ENCODE data around the gene CWC27. TPM values are rescaled to one million over a fixed set of nuclear protein-coding genes. Genes with fewer than 3 reads are reported as not detected.

The CWC27 gene
- total RNA-seq, 1 experiment from 2014 or later: 42.7 TPM

GRCh38 chr5:64768358-64769312 lies at the start of gene CWC27, which contains the start of gene SREK1IP1 (continued):
- no peak for TF ChIP-seq ZNF532 (CRISPR knock-in tag; IDR thresholded peaks at IDR 0.05; ENCODE audit: borderline replicate concordance)
- 0 out of 2 replicates have a peak, but pooled peaks have one; percentile 51 for TF ChIP-seq KAT7 (CRISPR knock-in tag; IDR thresholded peaks at IDR 0.05; ENCODE audit: borderline replicate concordance)
- TF ChIP-seq, protein P1, sequence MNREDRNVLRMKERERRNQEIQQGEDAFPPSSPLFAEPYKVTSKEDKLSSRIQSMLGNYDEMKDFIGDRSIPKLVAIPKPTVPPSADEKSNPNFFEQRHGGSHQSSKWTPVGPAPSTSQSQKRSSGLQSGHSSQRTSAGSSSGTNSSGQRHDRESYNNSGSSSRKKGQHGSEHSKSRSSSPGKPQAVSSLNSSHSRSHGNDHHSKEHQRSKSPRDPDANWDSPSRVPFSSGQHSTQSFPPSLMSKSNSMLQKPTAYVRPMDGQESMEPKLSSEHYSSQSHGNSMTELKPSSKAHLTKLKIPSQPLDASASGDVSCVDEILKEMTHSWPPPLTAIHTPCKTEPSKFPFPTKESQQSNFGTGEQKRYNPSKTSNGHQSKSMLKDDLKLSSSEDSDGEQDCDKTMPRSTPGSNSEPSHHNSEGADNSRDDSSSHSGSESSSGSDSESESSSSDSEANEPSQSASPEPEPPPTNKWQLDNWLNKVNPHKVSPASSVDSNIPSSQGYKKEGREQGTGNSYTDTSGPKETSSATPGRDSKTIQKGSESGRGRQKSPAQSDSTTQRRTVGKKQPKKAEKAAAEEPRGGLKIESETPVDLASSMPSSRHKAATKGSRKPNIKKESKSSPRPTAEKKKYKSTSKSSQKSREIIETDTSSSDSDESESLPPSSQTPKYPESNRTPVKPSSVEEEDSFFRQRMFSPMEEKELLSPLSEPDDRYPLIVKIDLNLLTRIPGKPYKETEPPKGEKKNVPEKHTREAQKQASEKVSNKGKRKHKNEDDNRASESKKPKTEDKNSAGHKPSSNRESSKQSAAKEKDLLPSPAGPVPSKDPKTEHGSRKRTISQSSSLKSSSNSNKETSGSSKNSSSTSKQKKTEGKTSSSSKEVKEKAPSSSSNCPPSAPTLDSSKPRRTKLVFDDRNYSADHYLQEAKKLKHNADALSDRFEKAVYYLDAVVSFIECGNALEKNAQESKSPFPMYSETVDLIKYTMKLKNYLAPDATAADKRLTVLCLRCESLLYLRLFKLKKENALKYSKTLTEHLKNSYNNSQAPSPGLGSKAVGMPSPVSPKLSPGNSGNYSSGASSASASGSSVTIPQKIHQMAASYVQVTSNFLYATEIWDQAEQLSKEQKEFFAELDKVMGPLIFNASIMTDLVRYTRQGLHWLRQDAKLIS (CRISPR knock-in tag; IDR thresholded peaks at IDR 0.05; ENCODE audit: borderline replicate concordance): no peak
- no peak for TF ChIP-seq CTCF (IDR thresholded peaks at IDR 0.05)
- peak; percentile 83 for TF ChIP-seq ETV6 (CRISPR knock-in tag; IDR thresholded peaks at IDR 0.05)
- no peak for TF ChIP-seq ZNF425 (CRISPR knock-in tag; conservative IDR thresholded peaks at IDR 0.05)
- TF ChIP-seq E2F5 (CRISPR knock-in tag; IDR thresholded peaks at IDR 0.05): peak; percentile 63; the same call in 1 of the 2 replicates
- TF ChIP-seq FOXP4 (CRISPR knock-in tag; IDR thresholded peaks at IDR 0.05): peak; percentile 48; the same call in 1 of the 2 replicates
- TF ChIP-seq, protein P2, sequence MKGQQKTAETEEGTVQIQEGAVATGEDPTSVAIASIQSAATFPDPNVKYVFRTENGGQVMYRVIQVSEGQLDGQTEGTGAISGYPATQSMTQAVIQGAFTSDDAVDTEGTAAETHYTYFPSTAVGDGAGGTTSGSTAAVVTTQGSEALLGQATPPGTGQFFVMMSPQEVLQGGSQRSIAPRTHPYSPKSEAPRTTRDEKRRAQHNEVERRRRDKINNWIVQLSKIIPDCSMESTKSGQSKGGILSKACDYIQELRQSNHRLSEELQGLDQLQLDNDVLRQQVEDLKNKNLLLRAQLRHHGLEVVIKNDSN (CRISPR knock-in tag; IDR thresholded peaks at IDR 0.05): 0 out of 2 replicates have a peak, but pooled peaks have one; percentile 13
- TF ChIP-seq NR2C2 (CRISPR knock-in tag; IDR thresholded peaks at IDR 0.05): no peak
- TF ChIP-seq, protein P3, sequence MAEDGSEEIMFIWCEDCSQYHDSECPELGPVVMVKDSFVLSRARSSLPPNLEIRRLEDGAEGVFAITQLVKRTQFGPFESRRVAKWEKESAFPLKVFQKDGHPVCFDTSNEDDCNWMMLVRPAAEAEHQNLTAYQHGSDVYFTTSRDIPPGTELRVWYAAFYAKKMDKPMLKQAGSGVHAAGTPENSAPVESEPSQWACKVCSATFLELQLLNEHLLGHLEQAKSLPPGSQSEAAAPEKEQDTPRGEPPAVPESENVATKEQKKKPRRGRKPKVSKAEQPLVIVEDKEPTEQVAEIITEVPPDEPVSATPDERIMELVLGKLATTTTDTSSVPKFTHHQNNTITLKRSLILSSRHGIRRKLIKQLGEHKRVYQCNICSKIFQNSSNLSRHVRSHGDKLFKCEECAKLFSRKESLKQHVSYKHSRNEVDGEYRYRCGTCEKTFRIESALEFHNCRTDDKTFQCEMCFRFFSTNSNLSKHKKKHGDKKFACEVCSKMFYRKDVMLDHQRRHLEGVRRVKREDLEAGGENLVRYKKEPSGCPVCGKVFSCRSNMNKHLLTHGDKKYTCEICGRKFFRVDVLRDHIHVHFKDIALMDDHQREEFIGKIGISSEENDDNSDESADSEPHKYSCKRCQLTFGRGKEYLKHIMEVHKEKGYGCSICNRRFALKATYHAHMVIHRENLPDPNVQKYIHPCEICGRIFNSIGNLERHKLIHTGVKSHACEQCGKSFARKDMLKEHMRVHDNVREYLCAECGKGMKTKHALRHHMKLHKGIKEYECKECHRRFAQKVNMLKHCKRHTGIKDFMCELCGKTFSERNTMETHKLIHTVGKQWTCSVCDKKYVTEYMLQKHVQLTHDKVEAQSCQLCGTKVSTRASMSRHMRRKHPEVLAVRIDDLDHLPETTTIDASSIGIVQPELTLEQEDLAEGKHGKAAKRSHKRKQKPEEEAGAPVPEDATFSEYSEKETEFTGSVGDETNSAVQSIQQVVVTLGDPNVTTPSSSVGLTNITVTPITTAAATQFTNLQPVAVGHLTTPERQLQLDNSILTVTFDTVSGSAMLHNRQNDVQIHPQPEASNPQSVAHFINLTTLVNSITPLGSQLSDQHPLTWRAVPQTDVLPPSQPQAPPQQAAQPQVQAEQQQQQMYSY (CRISPR knock-in tag; IDR thresholded peaks at IDR 0.05): no peak
- TF ChIP-seq ESRRA (CRISPR knock-in tag; IDR thresholded peaks at IDR 0.05; ENCODE audit: borderline replicate concordance): 0 out of 2 replicates have a peak, but pooled peaks have one; percentile 35
- TF ChIP-seq CDX4 (CRISPR knock-in tag; IDR thresholded peaks at IDR 0.05; ENCODE audit: borderline replicate concordance): no peak

Measured in WTC11 (cell line).